Transverse colon (tissue), 4 donors: ENCODE data around the gene CHERP. TPM values are rescaled to one million over a fixed set of nuclear protein-coding genes. Genes with fewer than 3 reads are reported as not detected.

Source experiments
- DNase-seq: peaks from one replicate; pipeline ENCODE4 v3.0.0-alpha.2; 2019
- H3K27ac ChIP-seq, 4 donors: fragments of 200-600 bp; sonication (generic); 2 replicates each; pipeline ENCODE4 v1.5.1; 2016 to 2018; ENCODE audit warnings: inconsistent platforms in 4 of 4
- H3K27me3 ChIP-seq: fragments of 200-600 bp; sonication (generic); 2 replicates; pipeline ENCODE4 v1.5.1; 2017; ENCODE audit warnings: inconsistent platforms
- H3K36me3 ChIP-seq, 4 donors: fragments of 200-600 bp; sonication (generic); 2 replicates each; pipeline ENCODE4 v1.5.1; 2017 to 2019; ENCODE audit warnings: inconsistent platforms in 4 of 4
- H3K4me1 ChIP-seq, 4 donors: fragments of 200-600 bp; sonication (generic); 2 replicates each; pipeline ENCODE4 v1.5.1; 2017 to 2020; ENCODE audit warnings: inconsistent platforms in 4 of 4
- H3K4me3 ChIP-seq, 4 donors: fragments of 200-600 bp; sonication (generic); 1 replicate in 1 of 4; 2 replicates in 3 of 4; pipeline versions ENCODE4 v1.5.1 to v1.6.1; 2017 to 2019; ENCODE audit warnings: inconsistent platforms in 4 of 4
- H3K9me3 ChIP-seq, 2 donors: fragments of 200-600 bp; sonication (generic); 2 replicates each; pipeline ENCODE4 v1.5.1; 2017 to 2019; ENCODE audit warnings: inconsistent platforms in 2 of 2
- EP300 ChIP-seq: sonication (generic); formaldehyde crosslinking; IDR thresholded peaks from one replicate; pipeline ENCODE4 v1.6.1; 2017; ENCODE audit warnings: antibody characterized with exemption, low read depth
- POLR2A ChIP-seq: fragments of 450-650 bp; IDR thresholded peaks from one replicate; pipeline ENCODE4 v1.6.1; 2016; ENCODE audit warnings: antibody characterized with exemption, mild to moderate bottlenecking, moderate library complexity
- POLR2AphosphoS5 ChIP-seq, 3 donors: sonication (generic); formaldehyde crosslinking; IDR thresholded peaks; one replicate each; pipeline ENCODE4 v1.6.1; 2016; ENCODE audit warnings: antibody characterized with exemption in 3 of 3
- WGBS, 2 donors: methylation state at CpG; one replicate each; pipeline ENCODE4 v1.1.5; 2018; ENCODE audit warnings: low coverage in 1 of 2; 5-methylcytosine and 5-hydroxymethylcytosine counted together
- in situ Hi-C, 4 donors: fragments of 200-750 bp; cut with MboI; loops; one replicate each; pipeline versions ENCODE4 v1.15.0 to v1.15.1; 2017; ENCODE audit warnings: low sequenced_read_pairs in 3 of 4, low pct_ligation_motif_present in 1 of 4, low pct_unique_long_range_greater_than_20kb in 1 of 4
- intact Hi-C: fragments of 100-400 bp; cut with DNase I; formaldehyde crosslinking; loops from one replicate; pipeline ENCODE4 v1.15.1; 2023; ENCODE audit warnings: low total_unique reads
- total RNA-seq, 4 donors: library from RNA; depleted of rRNA; stranded (reverse); fragments of >200 nt; gene quantifications; one replicate each; pipeline ENCODE4 v1.1.0, GENCODE V29; 2016
- TF ChIP-seq, protein P1 (sequence below), 5 experiments: fragments of 200-600 bp in 3 of 5; fragments of 450-650 bp in 2 of 5; sonication (generic) in 3 of 5; IDR thresholded peaks; 1 replicate in 2 of 5; 2 replicates in 3 of 5; pipeline ENCODE4 v1.5.1; 2016 to 2017; ENCODE audit warnings: antibody characterized with exemption in 5 of 5, inconsistent platforms in 3 of 5, mild to moderate bottlenecking in 2 of 5, moderate library complexity in 1 of 5

CHERP gene
- total RNA-seq, 4 donors from 2014 or later: 14.4 to 54.7 (median 28.9) TPM

- peaks cover 32 to 55% (median 47%) of the 10 kb centered on the region in 4 donors for H3K4me1 ChIP-seq
- in situ Hi-C loops (no loop called here), intact Hi-C loops (no loop called here)
- H3K27ac ChIP-seq: peak overlapping the region in 2 of 4 donors; percentile 67 to 86
- no peaks in the 10 kb centered on the region for H3K9me3 ChIP-seq
- no peak for DNase-seq
- no peaks in the 10 kb centered on the region for H3K27me3 ChIP-seq
- H3K4me3 ChIP-seq: no peak overlapping the region
- TF ChIP-seq POLR2A (no peak), EP300 (no peak), POLR2AphosphoS5 (IDR thresholded peaks at IDR 0.05) (no peak)
- TF ChIP-seq, protein P1, sequence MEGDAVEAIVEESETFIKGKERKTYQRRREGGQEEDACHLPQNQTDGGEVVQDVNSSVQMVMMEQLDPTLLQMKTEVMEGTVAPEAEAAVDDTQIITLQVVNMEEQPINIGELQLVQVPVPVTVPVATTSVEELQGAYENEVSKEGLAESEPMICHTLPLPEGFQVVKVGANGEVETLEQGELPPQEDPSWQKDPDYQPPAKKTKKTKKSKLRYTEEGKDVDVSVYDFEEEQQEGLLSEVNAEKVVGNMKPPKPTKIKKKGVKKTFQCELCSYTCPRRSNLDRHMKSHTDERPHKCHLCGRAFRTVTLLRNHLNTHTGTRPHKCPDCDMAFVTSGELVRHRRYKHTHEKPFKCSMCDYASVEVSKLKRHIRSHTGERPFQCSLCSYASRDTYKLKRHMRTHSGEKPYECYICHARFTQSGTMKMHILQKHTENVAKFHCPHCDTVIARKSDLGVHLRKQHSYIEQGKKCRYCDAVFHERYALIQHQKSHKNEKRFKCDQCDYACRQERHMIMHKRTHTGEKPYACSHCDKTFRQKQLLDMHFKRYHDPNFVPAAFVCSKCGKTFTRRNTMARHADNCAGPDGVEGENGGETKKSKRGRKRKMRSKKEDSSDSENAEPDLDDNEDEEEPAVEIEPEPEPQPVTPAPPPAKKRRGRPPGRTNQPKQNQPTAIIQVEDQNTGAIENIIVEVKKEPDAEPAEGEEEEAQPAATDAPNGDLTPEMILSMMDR (IDR thresholded peaks at IDR 0.05): no peak
- 87 to 90% methylated on average over 3 to 10 of the region's 10 CpGs for WGBS, 2 donors
- no peaks in the 10 kb centered on the region for H3K36me3 ChIP-seq
These were observed 40.4 kb upstream of the CHERP start for GRCh38 chr19:16582486-16583261.

GRCh38 chr19:16581971-16582343, 39.7 kb upstream of the CHERP start:
- 89% methylated on average over 6 of the region's 6 CpGs; no CpG with 5 or more reads in 1 of the 2 donors for WGBS, 2 donors
- DNase-seq: no peak
- in situ Hi-C loops: no loop called here
- Histone ChIP-seq H3K27ac (no peak overlapping the region), H3K27me3 (no peaks in the 10 kb centered on the region), H3K9me3 (no peaks in the 10 kb centered on the region), H3K36me3 (no peaks in the 10 kb centered on the region), H3K4me1 (peaks cover 29 to 48% (median 40%) of the 10 kb centered on the region in 4 donors), H3K4me3 (no peak overlapping the region)
- TF ChIP-seq POLR2A: no peak
- TF ChIP-seq, protein P1 (IDR thresholded peaks at IDR 0.05): no peak
- intact Hi-C loops: no loop called here

DNA sequence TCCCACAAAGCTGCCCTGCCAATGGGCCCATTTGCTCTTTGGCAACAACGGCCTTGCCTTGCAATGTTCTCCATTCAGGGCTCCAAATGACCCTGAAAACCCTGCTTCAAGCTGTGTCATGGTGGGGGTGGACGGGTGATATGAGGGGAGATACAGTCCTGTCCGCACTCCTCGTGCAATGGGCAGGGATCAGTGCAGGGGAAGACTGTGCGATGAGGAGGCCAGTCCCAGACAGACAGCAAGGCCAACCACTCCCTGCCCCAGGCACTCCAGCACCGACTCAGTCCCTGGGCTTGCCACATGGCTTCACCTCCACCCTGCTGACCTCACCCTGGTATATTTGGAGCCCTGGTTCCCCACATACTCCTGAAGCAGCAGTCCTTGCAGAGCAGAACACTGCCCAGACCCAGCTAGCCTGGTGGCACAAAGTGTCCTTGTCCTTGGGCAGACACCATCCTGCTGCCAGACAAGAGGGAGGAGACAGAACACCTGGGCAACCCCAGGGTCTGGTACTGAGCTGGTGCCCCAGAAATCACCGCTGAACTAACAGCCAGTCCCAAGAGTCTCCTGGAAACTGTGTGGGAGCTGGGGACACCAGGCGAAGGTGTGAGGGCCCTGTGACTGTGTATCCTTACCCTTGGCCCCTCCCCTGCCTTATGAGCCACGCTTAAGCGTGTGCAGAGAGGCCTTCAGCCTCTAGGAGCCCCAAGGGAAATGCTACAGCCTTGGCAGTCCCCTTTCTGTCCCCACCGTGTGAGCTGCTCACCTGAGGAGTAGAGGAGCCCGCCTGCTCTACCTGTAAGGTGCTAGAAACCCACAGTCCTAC, 39.1 kb upstream of the CHERP start:
- in situ Hi-C loops (no loop called here), intact Hi-C loops (no loop called here)
- TF ChIP-seq EP300: no peak
- TF ChIP-seq, protein P1 (IDR thresholded peaks at IDR 0.05): no peak
- TF ChIP-seq POLR2AphosphoS5 (IDR thresholded peaks at IDR 0.05): no peak
- TF ChIP-seq POLR2A: no peak
- peaks cover 26 to 42% (median 34%) of the 10 kb centered on the region in 4 donors for H3K4me1 ChIP-seq
- no peak overlapping the region for H3K27ac ChIP-seq
- H3K4me3 ChIP-seq: no peak overlapping the region
- H3K9me3 ChIP-seq: no peaks in the 10 kb centered on the region
- WGBS, 2 donors: 80% methylated on average over 12 of the region's 12 CpGs; no CpG with 5 or more reads in 1 of the 2 donors
- no peak for DNase-seq
- H3K27me3 ChIP-seq: no peaks in the 10 kb centered on the region
- H3K36me3 ChIP-seq: peaks cover 0 to 4% (median 0%) of the 10 kb centered on the region in 4 donors

DNA sequence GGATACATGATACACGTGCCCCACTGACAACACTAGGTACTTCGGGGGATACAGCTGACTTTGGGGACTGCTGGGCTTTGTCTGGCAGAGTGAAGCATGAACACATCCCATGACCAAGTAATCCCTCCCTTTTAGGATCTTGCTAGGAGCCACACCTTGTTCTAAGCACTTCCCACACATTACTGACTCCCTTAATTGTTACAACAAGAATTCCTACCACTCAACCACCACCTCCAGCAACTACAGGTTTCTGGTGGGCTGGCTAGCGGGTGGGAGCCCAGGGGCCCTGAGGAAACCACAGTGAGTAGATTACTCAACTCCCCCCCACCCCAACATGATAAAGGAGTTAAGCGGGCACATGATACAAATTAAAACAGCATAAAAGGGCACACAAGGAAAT, 37.1 kb upstream of the CHERP start:
- Histone ChIP-seq H3K36me3 (peaks cover 0 to 5% (median 0%) of the 10 kb centered on the region in 4 donors), H3K9me3 (no peaks in the 10 kb centered on the region), H3K27ac (no peak overlapping the region), H3K27me3 (no peaks in the 10 kb centered on the region), H3K4me3 (no peak overlapping the region), H3K4me1 (peaks cover 10 to 29% (median 16%) of the 10 kb centered on the region in 4 donors)
- TF ChIP-seq, protein P1 (IDR thresholded peaks at IDR 0.05): no peak
- no peak for TF ChIP-seq EP300
- TF ChIP-seq POLR2AphosphoS5 (IDR thresholded peaks at IDR 0.05): no peak
- no peak for TF ChIP-seq POLR2A
- in situ Hi-C loops: no loop called here
- 91 to 100% methylated on average over 1 to 4 of the region's 4 CpGs for WGBS, 2 donors
- intact Hi-C loops: loop anchor here (10.0 kb wide), 1 partner anchor 45 kb away; the partner anchor contains the start of gene MED26
- DNase-seq: no peak
